Kidney epithelial cell (primary cell): ENCODE results near the gene CLIC3. TPM values are rescaled to one million over a fixed set of nuclear protein-coding genes. Genes with fewer than 3 reads are reported as not detected.

ENCODE experiments used
- DNase-seq: peaks from one replicate; pipeline ENCODE4 v3.0.0-alpha.2; 2010; ENCODE audit warnings: low read depth
- H3K27me3 ChIP-seq: 2 replicates; pipeline ENCODE4 v1.6.0; 2011; ENCODE audit warnings: low read length; ENCODE audit not compliant: control insufficient read depth, insufficient read depth
- H3K36me3 ChIP-seq: 2 replicates; pipeline ENCODE4 v1.5.1; 2011; ENCODE audit warnings: low read length; ENCODE audit not compliant: control insufficient read depth, insufficient read depth
- H3K4me3 ChIP-seq: 2 replicates; pipeline ENCODE4 v1.5.1; 2011; ENCODE audit warnings: low read depth, mild to moderate bottlenecking, control low read depth, low read length
- total RNA-seq: library from RNA; depleted of rRNA; stranded (reverse); fragments of >200 nt; gene quantifications from 2 replicates; pipeline ENCODE4 v1.2.3, GENCODE V29; 2015
- TF ChIP-seq, protein P1 (sequence below): IDR thresholded peaks from 2 replicates; pipeline ENCODE4 v1.5.1; 2011; ENCODE audit warnings: mild to moderate bottlenecking, moderate library complexity, low read length, control low read depth, inconsistent platforms; ENCODE audit not compliant: insufficient read depth, poor library complexity, severe bottlenecking

Gene CLIC3
- total RNA-seq, 1 donor from 2014 or later: not detected

DNA sequence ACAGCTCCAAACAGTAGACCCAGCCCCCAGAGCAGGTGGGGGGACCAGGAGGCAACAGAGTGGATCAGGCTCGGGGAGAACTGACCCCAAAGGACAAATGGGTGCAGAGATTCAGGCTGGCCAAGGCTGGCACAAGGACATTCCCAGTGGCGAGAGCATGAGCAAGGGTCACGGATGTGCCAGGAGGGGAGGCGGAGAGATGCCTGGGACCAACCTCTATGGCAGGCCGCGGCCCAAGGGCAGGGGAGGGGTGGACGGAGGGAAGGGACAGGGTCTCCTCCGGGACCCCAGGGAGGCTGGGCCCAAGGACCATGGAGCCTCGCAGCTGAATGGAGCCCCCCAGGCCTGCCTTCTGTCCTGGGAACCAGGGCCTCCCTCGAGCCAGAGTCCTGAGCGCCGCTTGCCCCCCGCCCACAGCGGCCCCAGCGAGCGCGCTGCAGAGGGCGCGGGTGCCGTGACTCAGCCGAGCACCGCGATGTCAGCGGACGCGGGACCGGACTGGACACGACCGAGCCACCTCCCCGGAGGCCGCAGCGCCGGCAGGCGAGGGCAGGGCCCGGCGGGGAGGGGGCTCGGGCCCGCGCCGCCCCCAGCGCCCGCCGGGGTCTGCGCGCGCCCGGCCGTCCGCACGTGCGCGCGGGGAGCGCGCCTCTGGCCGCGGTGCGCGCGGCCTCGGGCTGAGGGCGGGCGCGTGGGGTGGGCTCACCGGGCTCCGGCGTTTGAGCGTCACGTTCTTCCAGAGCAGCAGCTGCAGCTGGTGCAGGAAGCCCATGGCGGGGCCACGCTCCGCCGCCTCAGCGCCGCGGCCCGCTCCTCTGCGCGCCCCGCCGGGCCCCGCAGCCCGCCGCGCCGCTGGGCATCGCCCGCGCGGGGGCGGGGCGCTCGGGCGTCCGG lies 31.2 kb upstream of the CLIC3 start, which contains the start of gene ABCA2:
TSS of gene ABCA2 (minus strand) at position 869 of the 894 bp plus-strand sequence. CDS start at position 772, 97 bp downstream.
- TF ChIP-seq, protein P1, sequence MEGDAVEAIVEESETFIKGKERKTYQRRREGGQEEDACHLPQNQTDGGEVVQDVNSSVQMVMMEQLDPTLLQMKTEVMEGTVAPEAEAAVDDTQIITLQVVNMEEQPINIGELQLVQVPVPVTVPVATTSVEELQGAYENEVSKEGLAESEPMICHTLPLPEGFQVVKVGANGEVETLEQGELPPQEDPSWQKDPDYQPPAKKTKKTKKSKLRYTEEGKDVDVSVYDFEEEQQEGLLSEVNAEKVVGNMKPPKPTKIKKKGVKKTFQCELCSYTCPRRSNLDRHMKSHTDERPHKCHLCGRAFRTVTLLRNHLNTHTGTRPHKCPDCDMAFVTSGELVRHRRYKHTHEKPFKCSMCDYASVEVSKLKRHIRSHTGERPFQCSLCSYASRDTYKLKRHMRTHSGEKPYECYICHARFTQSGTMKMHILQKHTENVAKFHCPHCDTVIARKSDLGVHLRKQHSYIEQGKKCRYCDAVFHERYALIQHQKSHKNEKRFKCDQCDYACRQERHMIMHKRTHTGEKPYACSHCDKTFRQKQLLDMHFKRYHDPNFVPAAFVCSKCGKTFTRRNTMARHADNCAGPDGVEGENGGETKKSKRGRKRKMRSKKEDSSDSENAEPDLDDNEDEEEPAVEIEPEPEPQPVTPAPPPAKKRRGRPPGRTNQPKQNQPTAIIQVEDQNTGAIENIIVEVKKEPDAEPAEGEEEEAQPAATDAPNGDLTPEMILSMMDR: no peak
- Histone ChIP-seq H3K4me3 (peak within 1 kb of the TSS; percentile 36), H3K36me3 (no peaks in the 10 kb centered on the region), H3K27me3 (peaks cover 4% of the 10 kb centered on the region)
- no peak for DNase-seq

DNA sequence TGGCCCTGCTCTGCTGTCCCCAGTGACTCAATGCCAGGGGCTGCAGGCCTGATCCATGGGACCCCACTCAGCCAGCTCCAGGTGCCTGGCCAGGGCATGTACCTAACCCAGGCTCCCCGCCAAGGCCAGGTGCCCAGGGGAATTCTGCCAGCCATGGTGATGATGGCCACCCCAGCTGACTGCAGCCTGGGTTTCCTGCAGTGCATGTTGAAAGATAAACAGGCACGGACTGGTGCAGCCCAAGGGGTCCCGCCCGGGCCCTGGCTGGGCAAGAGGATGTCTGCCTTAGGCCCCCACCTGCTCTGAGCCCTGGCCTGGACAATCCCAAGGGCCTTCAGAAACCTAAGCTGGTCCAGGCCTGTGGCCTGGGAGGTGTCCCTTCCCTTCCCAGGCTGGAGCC lies 30.5 kb upstream of the CLIC3 start:
- TF ChIP-seq, protein P1: no peak
- DNase-seq: no peak
- Histone ChIP-seq H3K36me3 (peaks cover 2% of the 10 kb centered on the region), H3K4me3 (no peak overlapping the region), H3K27me3 (peaks cover 4% of the 10 kb centered on the region)

DNA sequence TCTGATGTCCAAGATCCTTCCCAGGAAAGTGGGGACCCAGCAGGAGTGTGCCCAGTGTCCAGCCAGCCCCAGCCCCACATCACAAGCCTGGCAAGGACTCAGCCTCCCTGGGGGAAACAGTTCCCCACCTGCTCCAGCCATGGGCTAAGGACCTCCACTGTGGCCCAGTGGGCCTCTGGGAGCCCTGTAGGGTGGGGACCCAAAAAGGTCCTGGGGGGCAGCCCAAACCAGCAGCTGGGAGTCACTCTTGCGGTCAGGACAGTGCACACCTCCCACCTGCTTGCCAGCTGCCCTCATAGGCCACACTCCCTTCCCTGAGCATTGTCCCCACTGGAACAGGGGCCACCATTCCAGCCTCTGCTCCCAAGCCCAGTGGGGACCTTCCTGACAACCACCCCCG lies 30.0 kb upstream of the CLIC3 start:
- Histone ChIP-seq H3K27me3 (peaks cover 2% of the 10 kb centered on the region), H3K36me3 (peaks cover 2% of the 10 kb centered on the region), H3K4me3 (no peak overlapping the region)
- TF ChIP-seq, protein P1: no peak
- DNase-seq: no peak

DNA sequence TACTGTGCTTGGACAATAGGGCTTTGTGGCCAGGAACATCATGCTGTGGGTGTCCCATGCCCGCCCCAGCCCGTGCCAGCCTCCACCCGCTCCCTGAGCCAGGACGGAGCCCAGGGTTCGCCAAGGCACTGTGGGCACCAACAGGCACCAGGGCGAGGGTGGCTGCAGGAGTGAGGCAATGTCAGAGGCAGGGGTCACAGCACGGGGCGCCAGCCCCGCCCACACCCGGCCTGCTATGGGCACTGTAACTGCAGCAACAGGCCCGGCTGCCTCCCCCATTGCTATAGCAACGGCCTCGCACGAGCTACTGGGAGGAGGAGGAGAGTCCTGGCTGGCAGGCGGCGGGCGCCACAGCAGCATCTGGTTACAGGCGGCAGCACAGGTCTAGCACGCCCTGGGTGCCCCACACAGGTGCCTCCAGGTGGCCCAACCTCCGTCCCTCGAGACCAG lies 29.2 kb upstream of the CLIC3 start:
- Histone ChIP-seq H3K36me3 (peaks cover 2% of the 10 kb centered on the region), H3K4me3 (no peak overlapping the region), H3K27me3 (peaks cover 2% of the 10 kb centered on the region)
- no peak for DNase-seq
- TF ChIP-seq, protein P1: peak; percentile 10

DNA sequence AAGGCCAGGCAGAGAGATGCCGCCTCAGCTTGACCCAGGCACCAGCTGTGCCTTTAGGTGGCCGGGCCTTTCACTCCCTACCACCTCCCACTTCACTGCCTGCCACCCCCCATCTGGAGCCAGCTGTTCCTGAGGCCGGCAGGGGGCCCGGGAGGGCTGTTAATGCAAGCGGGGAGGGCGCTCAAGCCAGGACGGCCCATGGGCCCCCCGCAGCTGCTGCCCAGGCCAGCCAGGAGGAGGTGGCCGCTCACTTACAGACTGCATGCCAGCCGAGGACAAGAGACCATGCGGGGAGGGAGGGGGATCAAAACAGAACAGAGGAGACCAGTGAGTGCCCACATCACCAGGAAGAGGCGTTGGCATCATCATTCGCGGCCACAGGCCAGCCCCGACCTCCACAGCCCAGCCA lies 27.2 kb upstream of the CLIC3 start:
- Histone ChIP-seq H3K4me3 (no peak overlapping the region), H3K36me3 (peaks cover 2% of the 10 kb centered on the region), H3K27me3 (peaks cover 2% of the 10 kb centered on the region)
- DNase-seq: no peak
- TF ChIP-seq, protein P1: no peak
